SK-N-SH (cell line): ENCODE data around the gene FUS. TPM values are rescaled to one million over a fixed set of nuclear protein-coding genes. Genes with fewer than 3 reads are reported as not detected.

Source experiments
- CTCF ChIA-PET: fragments of 300-600, 350-600 bp; formaldehyde crosslinking; extraction: SDS; loops from one replicate; lab custom pipeline; 2021; lab: Yijun Ruan, JAX
- POLR2A ChIA-PET: fragments of 350-600 bp; sonication (Branson Sonifier 250); formaldehyde crosslinking; extraction: SDS; loops from one replicate; lab custom pipeline; 2020; ENCODE audit warnings: antibody characterized with exemption, inconsistent platforms; lab: Yijun Ruan, JAX
- DNase-seq: peaks from one replicate; pipeline ENCODE4 v3.0.0; 2012
- H2AFZ ChIP-seq: fragments of 200-600 bp; sonication (generic); 2 replicates; pipeline ENCODE4 v1.8.1; 2016; ENCODE audit warnings: antibody characterized with exemption, mild to moderate bottlenecking, low read depth
- H3F3A ChIP-seq: fragments of 200-600 bp; sonication (generic); replicated peaks from 2 replicates; pipeline ENCODE3; 2016; ENCODE audit warnings: antibody characterized with exemption, mild to moderate bottlenecking; ENCODE audit not compliant: insufficient read depth
- H3K27ac ChIP-seq, 2 experiments: fragments of 200-500 bp in 1 of 2; fragments of 200-600 bp in 1 of 2; sonication (Bioruptor generic) in 1 of 2; sonication (generic), shearing (Covaris generic) in 1 of 2; 2 replicates each; pipeline versions ENCODE4 v1.5.1 to v1.6.1; 2014 to 2016; ENCODE audit warnings: low read depth in 2 of 2, inconsistent platforms in 1 of 2, low read length in 1 of 2, mild to moderate bottlenecking in 1 of 2, mixed read lengths in 1 of 2
- H3K27me3 ChIP-seq: fragments of 200-600 bp; sonication (generic), shearing (Covaris generic); 2 replicates; pipeline ENCODE4 v1.6.1; 2016; ENCODE audit warnings: mixed run types; ENCODE audit not compliant: insufficient read depth
- H3K36me3 ChIP-seq, 2 experiments: fragments of 200-500 bp in 1 of 2; fragments of 200-600 bp in 1 of 2; sonication (Bioruptor generic) in 1 of 2; sonication (generic) in 1 of 2; replicated peaks in 1 of 2; 2 replicates each; pipeline versions ENCODE3 to v1.5.1; 2014 to 2016; ENCODE audit warnings: low read length in 1 of 2, mild to moderate bottlenecking in 1 of 2; ENCODE audit not compliant: insufficient read depth in 2 of 2, control insufficient read depth in 1 of 2
- H3K4me1 ChIP-seq, 2 experiments: fragments of 200-500 bp in 1 of 2; fragments of 200-600 bp in 1 of 2; sonication (Bioruptor generic) in 1 of 2; sonication (generic), shearing (Covaris generic) in 1 of 2; 2 replicates each; pipeline versions ENCODE4 v1.5.1 to v1.6.1; 2014 to 2016; ENCODE audit warnings: low read depth in 1 of 2, low read length in 1 of 2, mixed run types in 1 of 2; ENCODE audit not compliant: insufficient read depth in 2 of 2, control insufficient read depth in 1 of 2
- H3K4me2 ChIP-seq: fragments of 200-600 bp; sonication (generic), shearing (Covaris generic); 2 replicates; pipeline ENCODE4 v1.6.1; 2017; ENCODE audit warnings: mixed run types
- H3K4me3 ChIP-seq, 2 experiments: fragments of 200-500 bp in 1 of 2; fragments of 200-600 bp in 1 of 2; sonication (Bioruptor generic) in 1 of 2; sonication (generic), shearing (Covaris generic) in 1 of 2; 2 replicates each; pipeline versions ENCODE4 v1.5.1 to v1.8.1; 2014 to 2016; ENCODE audit warnings: low read depth in 2 of 2, inconsistent platforms in 1 of 2, low read length in 1 of 2, mild to moderate bottlenecking in 1 of 2, mixed read lengths in 1 of 2, moderate library complexity in 1 of 2
- H3K79me2 ChIP-seq: fragments of 200-600 bp; sonication (generic); 2 replicates; pipeline ENCODE4 v1.8.1; 2017; ENCODE audit warnings: mild to moderate bottlenecking; ENCODE audit not compliant: insufficient read depth
- H3K9ac ChIP-seq: fragments of 200-600 bp; sonication (generic); 2 replicates; pipeline ENCODE4 v1.6.1; 2017; ENCODE audit warnings: mixed run types
- H3K9me2 ChIP-seq: fragments of 200-600 bp; sonication (generic); 2 replicates; pipeline ENCODE4 v1.6.1; 2017; ENCODE audit warnings: mixed run types
- H3K9me3 ChIP-seq: fragments of 200-600 bp; sonication (generic); 2 replicates; pipeline ENCODE4 v1.6.1; 2017; ENCODE audit warnings: mixed run types, mild to moderate bottlenecking, moderate library complexity
- H4K20me1 ChIP-seq: fragments of 200-600 bp; sonication (generic); 2 replicates; pipeline ENCODE4 v1.6.1; 2017; ENCODE audit warnings: mild to moderate bottlenecking, mixed run types; ENCODE audit not compliant: insufficient read depth
- FOXM1 ChIP-seq: IDR thresholded peaks from 2 replicates; pipeline ENCODE4 v1.4.0; 2012; ENCODE audit warnings: low read depth, mild to moderate bottlenecking
- GABPA ChIP-seq: IDR thresholded peaks from 2 replicates; pipeline ENCODE4 v1.4.0; 2012; ENCODE audit warnings: low read depth, mild to moderate bottlenecking
- GATA2 ChIP-seq: sonication (generic); formaldehyde crosslinking; IDR thresholded peaks from 2 replicates; pipeline ENCODE4 v1.5.0; 2020; ENCODE audit warnings: mild to moderate bottlenecking, missing genetic modification reagents
- MXI1 ChIP-seq: IDR thresholded peaks from 2 replicates; pipeline ENCODE4 v1.6.1; 2012; ENCODE audit warnings: mild to moderate bottlenecking, low read depth, low read length, improper control_type of control experiment
- RAD21 ChIP-seq: IDR thresholded peaks from 2 replicates; pipeline ENCODE4 v1.6.1; 2012; ENCODE audit warnings: mild to moderate bottlenecking, low read length
- TAF1 ChIP-seq: IDR thresholded peaks from 2 replicates; pipeline ENCODE4 v1.6.1; 2012; ENCODE audit warnings: low read depth, mild to moderate bottlenecking, low read length, moderate library complexity, borderline replicate concordance
- TCF12 ChIP-seq: IDR thresholded peaks from 2 replicates; pipeline ENCODE4 v1.4.0; 2012
- WGBS: methylation state at CpG from one replicate; pipeline ENCODE4 v1.1.6; 2017; ENCODE audit warnings: low lambda C conversion rate; 5-methylcytosine and 5-hydroxymethylcytosine counted together
- polyA plus RNA-seq, 3 experiments: library from polyadenylated mRNA; depleted of rRNA; stranded (reverse); fragments of >200 nt; gene quantifications; 2 replicates each; pipeline ENCODE4 v1.2.3, GENCODE V29; 2012
- small RNA-seq, 7 experiments: library from RNA; depleted of rRNA; stranded (forward); fragments of <200 nt; gene quantifications; one replicate each; pipeline ENCODE3, GENCODE V24; 2012
- TF ChIP-seq, protein P1 (sequence below): IDR thresholded peaks from 2 replicates; pipeline ENCODE4 v1.4.0; 2012; ENCODE audit warnings: low read depth, borderline replicate concordance

The FUS gene
- polyA plus RNA-seq, 1 of the 3 experiments (the other 2 are of a cell fraction): 429 TPM

DNA sequence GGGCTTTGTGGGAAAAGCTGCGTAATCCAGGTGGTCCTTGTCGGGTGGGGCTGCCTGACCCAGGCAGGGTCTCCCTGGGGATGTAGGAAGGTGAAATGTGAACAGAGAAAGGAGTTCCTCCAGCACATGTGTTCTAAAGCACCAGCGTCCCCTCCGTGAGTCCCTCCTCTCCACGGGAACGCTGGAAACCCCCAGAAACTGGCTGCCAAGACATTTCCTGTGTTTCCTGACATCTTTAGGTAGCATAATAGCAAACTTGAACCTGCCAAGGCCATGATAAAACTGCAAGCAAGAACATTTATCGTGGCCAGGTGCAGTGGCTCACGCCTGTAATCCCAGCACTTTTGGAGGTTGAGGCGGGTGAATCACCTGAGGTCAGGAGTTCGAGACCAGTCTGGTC, 49.6 kb downstream of the FUS start (continued):
- TF ChIP-seq FOXM1 (no peak), GABPA (no peak), TCF12 (no peak), TAF1 (no peak), RAD21 (no peak)

- DNase-seq: no peak
- Histone ChIP-seq H4K20me1 (no peaks in the 10 kb centered on the region), H2AFZ (no peak overlapping the region), H3K27me3 (peaks cover 64% of the 10 kb centered on the region), H3K9ac (no peak overlapping the region), H3K4me3 (no peak overlapping the region), H3K4me2 (no peak overlapping the region), H3K9me2 (no peaks in the 10 kb centered on the region), H3F3A (no peaks in the 10 kb centered on the region), H3K79me2 (no peaks in the 10 kb centered on the region), H3K9me3 (no peaks in the 10 kb centered on the region), H3K27ac (no peak overlapping the region), H3K36me3 (no peaks in the 10 kb centered on the region), H3K4me1 (no peaks in the 10 kb centered on the region)
- ChIA-PET CTCF (no interaction called here), POLR2A (interaction anchor here (0.6 kb wide), 1 partner anchor 222 kb away, joined by 3 read pairs; no protein-coding TSS in a partner anchor)
- WGBS: 32% methylated on average over 4 of the region's 4 CpGs
- TF ChIP-seq, protein P1, sequence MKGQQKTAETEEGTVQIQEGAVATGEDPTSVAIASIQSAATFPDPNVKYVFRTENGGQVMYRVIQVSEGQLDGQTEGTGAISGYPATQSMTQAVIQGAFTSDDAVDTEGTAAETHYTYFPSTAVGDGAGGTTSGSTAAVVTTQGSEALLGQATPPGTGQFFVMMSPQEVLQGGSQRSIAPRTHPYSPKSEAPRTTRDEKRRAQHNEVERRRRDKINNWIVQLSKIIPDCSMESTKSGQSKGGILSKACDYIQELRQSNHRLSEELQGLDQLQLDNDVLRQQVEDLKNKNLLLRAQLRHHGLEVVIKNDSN: no peak
- no peak for TF ChIP-seq GATA2 (CRISPR knock-in tag)
- TF ChIP-seq MXI1: no peak
Measured at GRCh38 chr16:31238041-31238440, 58.1 kb downstream of the FUS start.

Small RNA genes lying within 50 kb of the gene (small RNA-seq; reads per million reads assigned to genes)
- gene AC009088.4 (0 reads per million in 7 experiments), gene NDUFA3P6 (0 reads per million in 7 experiments)

Other genes with a start within 250 kb of the FUS start
- gene ORAI3, start 231.1 kb upstream of the FUS start, polyA plus RNA-seq (2012; rRNA removed): 29.0 and 31.8 TPM in 2 replicates
- gene SETD1A, start 222.4 kb upstream of the FUS start, polyA plus RNA-seq (2012; rRNA removed): 2.4 and 6.8 TPM in 2 replicates
- 12.2 and 12.9 TPM in 2 replicates for gene HSD3B7, start 194.9 kb upstream of the FUS start, polyA plus RNA-seq (2012; rRNA removed)
- 21.2 and 23.0 TPM in 2 replicates for gene STX1B, start 169.5 kb upstream of the FUS start, polyA plus RNA-seq (2012; rRNA removed)
- 117 TPM in 2 replicates for gene STX4, start 146.6 kb upstream of the FUS start, polyA plus RNA-seq (2012; rRNA removed)
- gene ZNF668, start 105.9 kb upstream of the FUS start, polyA plus RNA-seq (2012; rRNA removed): 12.4 and 13.6 TPM in 2 replicates
- 2.7 and 3.4 TPM in 2 replicates for gene ZNF646, start 105.7 kb upstream of the FUS start, polyA plus RNA-seq (2012; rRNA removed)
- 3.1 and 4.9 TPM in 2 replicates for gene PRSS53, start 91.2 kb upstream of the FUS start, polyA plus RNA-seq (2012; rRNA removed)
- gene VKORC1, start 85.3 kb upstream of the FUS start, polyA plus RNA-seq (2012; rRNA removed): 419 and 434 TPM in 2 replicates
- 57.9 and 73.2 TPM in 2 replicates for gene BCKDK, start 71.8 kb upstream of the FUS start, polyA plus RNA-seq (2012; rRNA removed)
- gene KAT8, start 62.5 kb upstream of the FUS start, polyA plus RNA-seq (2012; rRNA removed): 51.8 and 52.0 TPM in 2 replicates
- 0.05 and 0.07 TPM in 2 replicates for gene PRSS8, start 44.4 kb upstream of the FUS start, polyA plus RNA-seq (2012; rRNA removed)
- gene PRSS36, start 30.1 kb upstream of the FUS start, polyA plus RNA-seq (2012; rRNA removed): 0.36 and 0.49 TPM in 2 replicates
- 0.28 and 0.42 TPM in 2 replicates for gene PYCARD, start 22.6 kb downstream of the FUS start, polyA plus RNA-seq (2012; rRNA removed)
- under 0.01 TPM in 1 of 2 replicates, not detected in the other for gene TRIM72, start 34.0 kb downstream of the FUS start, polyA plus RNA-seq (2012; rRNA removed)
- gene PYDC1, start 37.0 kb downstream of the FUS start, polyA plus RNA-seq (2012; rRNA removed): not detected in 2 replicates
- gene ITGAM, start 79.8 kb downstream of the FUS start, polyA plus RNA-seq (2012; rRNA removed): under 0.01 and 0.02 TPM in 2 replicates
- 0.44 and 0.66 TPM in 2 replicates for gene ITGAX, start 175.0 kb downstream of the FUS start, polyA plus RNA-seq (2012; rRNA removed)
- not detected in 2 replicates for gene ITGAD, start 213.2 kb downstream of the FUS start, polyA plus RNA-seq (2012; rRNA removed)
- gene COX6A2, start 248.2 kb downstream of the FUS start, polyA plus RNA-seq (2012; rRNA removed): not detected in 2 replicates